PC-3 (cell line): ENCODE data around the gene PRPF40B. TPM values are rescaled to one million over a fixed set of nuclear protein-coding genes. Genes with fewer than 3 reads are reported as not detected.

Experiments used
- ATAC-seq: fragments of 200-7000 bp; cut with Tn5 transposase; 2 replicates; pipeline ENCODE4 v1.9.1; 2020; ENCODE audit warnings: mild to moderate bottlenecking, moderate library complexity
- BruUV-seq: library from RNA; stranded (reverse); fragments of 400-500 nt; replicated peaks from 2 replicates; lab custom pipeline; 2021; lab: Mats Ljungman, UMichigan
- CTCF ChIA-PET: fragments of 300-600 bp; sonication (Branson Sonifier 250); formaldehyde crosslinking; loops from one replicate; lab custom pipeline; 2022; ENCODE audit warnings: antibody characterized with exemption; lab: Charles Lee
- POLR2A ChIA-PET: fragments of 300-600 bp; sonication (Branson Sonifier 250); formaldehyde crosslinking; loops from one replicate; lab custom pipeline; 2022; ENCODE audit warnings: antibody characterized with exemption; ENCODE audit not compliant: unreplicated experiment; lab: Charles Lee
- DNase-seq: peaks from one replicate; pipeline ENCODE4 v3.0.0-alpha.2; 2015
- H2AFZ ChIP-seq: fragments of 300-600 bp; sonication (generic); 2 replicates; pipeline ENCODE4 v1.6.0; 2016; ENCODE audit warnings: antibody characterized with exemption, low read length
- H3F3A ChIP-seq: fragments of 300-600 bp; sonication (generic); one replicate; pipeline ENCODE4 v1.6.0; 2017; ENCODE audit warnings: antibody characterized with exemption, low read length, control low read depth, mild to moderate bottlenecking; ENCODE audit not compliant: unreplicated experiment
- H3K27ac ChIP-seq: fragments of 300-600 bp; sonication (generic); 2 replicates; pipeline ENCODE4 v1.5.1; 2016; ENCODE audit warnings: mild to moderate bottlenecking, low read length
- H3K27me3 ChIP-seq: fragments of 300-600 bp; sonication (generic); 2 replicates; pipeline ENCODE4 v1.6.1; 2016; ENCODE audit warnings: low read length, mixed read lengths
- H3K36me3 ChIP-seq: fragments of 300-600 bp; sonication (generic); 2 replicates; pipeline ENCODE4 v1.6.1; 2016; ENCODE audit warnings: low read depth, mixed run types, low read length, mixed read lengths
- H3K4me1 ChIP-seq: fragments of 300-600 bp; sonication (generic); 2 replicates; pipeline ENCODE4 v1.5.1; 2016; ENCODE audit warnings: low read length; ENCODE audit not compliant: insufficient read depth
- H3K4me2 ChIP-seq: fragments of 300-600 bp; sonication (generic); 2 replicates; pipeline ENCODE4 v1.6.0; 2016; ENCODE audit warnings: low read length
- H3K4me3 ChIP-seq: fragments of 300-600 bp; sonication (generic); 2 replicates; pipeline ENCODE4 v1.5.1; 2016; ENCODE audit warnings: mild to moderate bottlenecking, low read length, mixed read lengths
- H3K79me2 ChIP-seq: fragments of 300-600 bp; sonication (generic); 2 replicates; pipeline ENCODE4 v1.6.1; 2017; ENCODE audit warnings: low read length, mixed read lengths
- H3K9ac ChIP-seq: fragments of 300-600 bp; sonication (generic); 2 replicates; pipeline ENCODE4 v1.6.0; 2016; ENCODE audit warnings: mild to moderate bottlenecking, low read length
- H3K9me2 ChIP-seq: fragments of 300-600 bp; sonication (generic); replicated peaks from 2 replicates; pipeline ENCODE4 v1.6.1; 2016; ENCODE audit warnings: mixed run types, low read length, mixed read lengths
- H3K9me3 ChIP-seq: fragments of 300-600 bp; sonication (generic); 2 replicates; pipeline ENCODE4 v1.6.1; 2016; ENCODE audit warnings: low read length, mixed read lengths
- H4K20me1 ChIP-seq: fragments of 300-600 bp; sonication (generic); 2 replicates; pipeline ENCODE4 v1.6.1; 2016; ENCODE audit warnings: low read length, mixed read lengths
- CTCF ChIP-seq: fragments of 300-600 bp; sonication (generic); conservative IDR thresholded peaks from 2 replicates; pipeline ENCODE4 v1.5.1; 2017; ENCODE audit warnings: antibody characterized with exemption, low read depth, mild to moderate bottlenecking, low read length
- EZH2 ChIP-seq: fragments of 300-600 bp; sonication (generic); IDR thresholded peaks from one replicate; pipeline ENCODE4 v1.6.1; 2017; ENCODE audit warnings: antibody characterized with exemption, mild to moderate bottlenecking, low read length; ENCODE audit not compliant: unreplicated experiment
- EZH2phosphoT487 ChIP-seq: fragments of 300-600 bp; sonication (generic); IDR thresholded peaks from 2 replicates; pipeline ENCODE4 v1.6.1; 2018; ENCODE audit warnings: mild to moderate bottlenecking, antibody characterized with exemption, low read length, borderline replicate concordance
- intact Hi-C: fragments of 100-400 bp; cut with micrococcal nuclease; formaldehyde crosslinking; loops from 2 replicates; pipeline ENCODE4 v1.9.0; 2023
- total RNA-seq: library from RNA; depleted of rRNA; stranded (reverse); fragments of >200 nt; gene quantifications from 2 replicates; pipeline ENCODE4 v1.2.3, GENCODE V29; 2014

PRPF40B gene
- total RNA-seq, 1 experiment from 2014 or later = 17.7 TPM

GRCh38 chr12:49646871-49647654, 23.7 kb downstream of the PRPF40B start:
- CTCF ChIA-PET = no interaction called here
- H3K36me3 ChIP-seq = no peaks in the 10 kb centered on the region
- no peaks in the 10 kb centered on the region for H3K9me2 ChIP-seq
- no peaks in the 10 kb centered on the region for H3K27me3 ChIP-seq
- H3F3A ChIP-seq = no peaks in the 10 kb centered on the region
- H3K9ac ChIP-seq = no peak overlapping the region
- no peak overlapping the region for H2AFZ ChIP-seq
- no TSS peak for BruUV-seq
- POLR2A ChIA-PET = no interaction called here
- no peaks in the 10 kb centered on the region for H3K79me2 ChIP-seq
- ATAC-seq (no peak), DNase-seq (no peak)
- peaks cover 2% of the 10 kb centered on the region; the same call in 1 of the 2 replicates for H3K4me1 ChIP-seq
- no peak overlapping the region for H3K4me2 ChIP-seq
- H3K4me3 ChIP-seq = no peak overlapping the region
- intact Hi-C loops = no loop called here
- H3K9me3 ChIP-seq = no peaks in the 10 kb centered on the region
- no peak for TF ChIP-seq EZH2phosphoT487
- no peak for TF ChIP-seq CTCF
- TF ChIP-seq EZH2 = no peak
- H3K27ac ChIP-seq = no peak overlapping the region
- H4K20me1 ChIP-seq = no peaks in the 10 kb centered on the region

- H3K27ac ChIP-seq = no peak overlapping the region
- H4K20me1 ChIP-seq = no peaks in the 10 kb centered on the region
- ChIA-PET POLR2A (no interaction called here), CTCF (no interaction called here)
- TF ChIP-seq CTCF (no peak), EZH2phosphoT487 (no peak), EZH2 (no peak)
- BruUV-seq = no TSS peak
- H3K4me1 ChIP-seq = no peaks in the 10 kb centered on the region
- intact Hi-C loops = no loop called here
- H3K36me3 ChIP-seq = no peaks in the 10 kb centered on the region
- no peaks in the 10 kb centered on the region for H3K79me2 ChIP-seq
- no peak overlapping the region for H2AFZ ChIP-seq
- no peaks in the 10 kb centered on the region for H3F3A ChIP-seq
- ATAC-seq = no peak
- H3K9me2 ChIP-seq = no peaks in the 10 kb centered on the region
- H3K9ac ChIP-seq = no peak overlapping the region
- no peak for DNase-seq
- H3K4me2 ChIP-seq = no peak overlapping the region
- no peaks in the 10 kb centered on the region for H3K27me3 ChIP-seq
- H3K9me3 ChIP-seq = no peaks in the 10 kb centered on the region
- H3K4me3 ChIP-seq = no peak overlapping the region
Measured at GRCh38 chr12:49647827-49648711, 24.7 kb downstream of the PRPF40B start.

GRCh38 chr12:49648712-49649003, 25.3 kb downstream of the PRPF40B start:
- CTCF ChIA-PET = no interaction called here
- Histone ChIP-seq H4K20me1 (no peaks in the 10 kb centered on the region), H3K9ac (no peak overlapping the region), H3K9me2 (no peaks in the 10 kb centered on the region), H3K27me3 (no peaks in the 10 kb centered on the region), H2AFZ (no peak overlapping the region), H3K4me3 (no peak overlapping the region), H3K36me3 (no peaks in the 10 kb centered on the region), H3F3A (no peaks in the 10 kb centered on the region), H3K4me1 (no peaks in the 10 kb centered on the region), H3K4me2 (no peak overlapping the region), H3K9me3 (no peaks in the 10 kb centered on the region), H3K79me2 (no peaks in the 10 kb centered on the region), H3K27ac (no peak overlapping the region)
- intact Hi-C loops = no loop called here
- TF ChIP-seq EZH2 (no peak), EZH2phosphoT487 (no peak), CTCF (no peak)
- ATAC-seq = no peak
- POLR2A ChIA-PET = no interaction called here
- no peak for DNase-seq
- BruUV-seq = no TSS peak
